GM19468 (cell line): ENCODE data around the gene MACROD2.
"Not testable (repeated sequence)": the region's sequence is repeated elsewhere in the genome, so short reads cannot be mapped to it uniquely, and the experiment has no call there.

Source experiments
- ATAC-seq: cut with Tn5 transposase; IDR thresholded peaks from one replicate; pipeline ENCODE4 v1.9.1; 2021; ENCODE audit warnings: mild to moderate bottlenecking, moderate library complexity, moderate number of reproducible peaks; ENCODE audit not compliant: unreplicated experiment; ENCODE audit errors: extremely low read depth

MACROD2 gene

GRCh38 chr20:14234666-14235295, 239.5 kb downstream of the MACROD2 start:
- ATAC-seq: no peak

GRCh38 chr20:14235355-14235754, 240.0 kb downstream of the MACROD2 start:
- ATAC-seq: no peak

DNA sequence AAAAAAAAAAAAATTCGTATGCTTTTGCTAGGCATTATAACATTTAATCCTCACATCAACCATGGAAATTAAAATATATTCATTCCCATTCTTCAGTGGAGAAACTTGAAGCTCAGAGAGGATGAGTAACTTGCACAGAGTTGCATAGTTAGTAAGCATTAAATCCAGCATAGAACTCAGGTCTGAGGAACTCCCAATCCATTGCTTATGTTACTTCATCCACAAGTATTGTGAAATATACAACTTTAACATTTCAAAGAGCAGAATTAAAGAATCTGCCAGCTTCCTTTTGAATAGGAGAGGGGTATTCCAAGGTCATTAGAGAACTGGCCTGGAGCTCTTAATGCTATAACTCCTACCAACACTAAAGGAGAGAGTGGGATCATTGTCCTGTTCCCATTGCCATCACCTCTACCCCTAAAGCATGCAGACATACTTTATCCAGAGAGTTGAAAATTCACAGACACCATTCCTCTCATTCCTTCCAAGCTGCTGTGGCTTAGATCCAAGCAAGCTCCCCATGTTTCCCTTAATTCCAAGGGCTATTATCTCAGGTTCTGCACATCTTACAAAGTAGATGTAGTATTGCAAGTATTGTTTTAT, 250.2 kb downstream of the MACROD2 start:
- ATAC-seq: no peak

GRCh38 chr20:14259689-14260088, 264.4 kb downstream of the MACROD2 start:
- ATAC-seq: no peak

DNA sequence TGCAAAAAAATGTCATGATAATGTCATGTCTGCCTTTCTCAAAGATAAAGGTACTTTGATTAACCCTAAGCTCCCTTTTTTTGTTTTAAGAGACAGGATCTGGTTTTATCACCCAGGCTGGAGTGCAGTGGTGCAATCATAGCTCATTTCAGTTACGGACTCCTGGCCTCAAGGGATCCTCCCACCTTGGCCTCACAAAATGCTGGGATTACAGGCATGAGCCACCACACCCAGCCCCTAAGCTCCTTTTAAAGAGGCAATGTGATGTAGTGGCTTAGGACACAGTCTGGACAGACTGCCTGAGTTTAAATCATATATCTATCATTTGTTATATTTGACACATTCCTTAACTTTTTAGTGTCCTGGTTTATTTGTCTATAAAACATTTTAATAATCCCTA, 265.1 kb downstream of the MACROD2 start:
- ATAC-seq: no peak

GRCh38 chr20:14264869-14265268, 269.6 kb downstream of the MACROD2 start:
- ATAC-seq: no peak

- ATAC-seq: no peak
Observed at GRCh38 chr20:14266246-14266645, 270.9 kb downstream of the MACROD2 start.

GRCh38 chr20:14270751-14271150, 275.4 kb downstream of the MACROD2 start:
- not testable (repeated sequence) for ATAC-seq

DNA sequence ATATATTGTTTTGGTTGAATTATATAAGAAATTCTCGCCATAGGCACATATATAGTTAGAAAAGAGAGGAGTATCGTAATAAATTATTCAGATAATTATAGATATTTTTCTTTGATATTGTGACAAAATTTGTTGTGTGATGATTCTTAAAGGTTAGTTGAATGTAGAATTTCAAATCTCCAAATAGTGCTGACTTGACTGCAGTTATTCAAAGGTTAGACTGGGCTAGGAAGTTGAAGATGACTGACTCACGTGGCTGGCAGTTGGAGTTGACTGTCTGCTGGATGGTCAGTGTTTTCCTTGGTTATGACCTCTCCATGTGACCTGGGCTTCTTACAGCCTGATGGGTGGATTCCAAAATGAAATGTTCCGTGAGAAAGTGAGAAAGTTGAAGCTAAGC, 286.8 kb downstream of the MACROD2 start:
- no peak for ATAC-seq

DNA sequence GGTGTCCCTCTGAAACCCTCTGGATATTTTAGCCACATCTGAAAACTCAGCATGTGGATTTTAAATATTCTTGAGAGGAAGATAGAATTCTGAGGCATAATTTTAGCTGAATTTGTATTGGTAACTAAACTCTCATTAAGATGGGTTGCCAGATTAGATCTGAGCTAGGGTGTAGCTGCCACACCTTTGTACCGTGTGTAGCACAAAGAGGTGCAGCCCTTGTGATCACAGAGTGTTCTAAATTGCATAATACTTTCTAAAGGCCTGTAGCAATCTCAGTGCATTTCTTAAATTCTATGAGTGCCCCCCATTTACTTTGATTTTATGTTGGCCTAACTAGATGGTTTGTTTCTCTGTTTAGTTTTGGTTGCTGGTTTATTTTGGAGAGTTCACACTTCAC, 289.1 kb downstream of the MACROD2 start:
- ATAC-seq: no peak

DNA sequence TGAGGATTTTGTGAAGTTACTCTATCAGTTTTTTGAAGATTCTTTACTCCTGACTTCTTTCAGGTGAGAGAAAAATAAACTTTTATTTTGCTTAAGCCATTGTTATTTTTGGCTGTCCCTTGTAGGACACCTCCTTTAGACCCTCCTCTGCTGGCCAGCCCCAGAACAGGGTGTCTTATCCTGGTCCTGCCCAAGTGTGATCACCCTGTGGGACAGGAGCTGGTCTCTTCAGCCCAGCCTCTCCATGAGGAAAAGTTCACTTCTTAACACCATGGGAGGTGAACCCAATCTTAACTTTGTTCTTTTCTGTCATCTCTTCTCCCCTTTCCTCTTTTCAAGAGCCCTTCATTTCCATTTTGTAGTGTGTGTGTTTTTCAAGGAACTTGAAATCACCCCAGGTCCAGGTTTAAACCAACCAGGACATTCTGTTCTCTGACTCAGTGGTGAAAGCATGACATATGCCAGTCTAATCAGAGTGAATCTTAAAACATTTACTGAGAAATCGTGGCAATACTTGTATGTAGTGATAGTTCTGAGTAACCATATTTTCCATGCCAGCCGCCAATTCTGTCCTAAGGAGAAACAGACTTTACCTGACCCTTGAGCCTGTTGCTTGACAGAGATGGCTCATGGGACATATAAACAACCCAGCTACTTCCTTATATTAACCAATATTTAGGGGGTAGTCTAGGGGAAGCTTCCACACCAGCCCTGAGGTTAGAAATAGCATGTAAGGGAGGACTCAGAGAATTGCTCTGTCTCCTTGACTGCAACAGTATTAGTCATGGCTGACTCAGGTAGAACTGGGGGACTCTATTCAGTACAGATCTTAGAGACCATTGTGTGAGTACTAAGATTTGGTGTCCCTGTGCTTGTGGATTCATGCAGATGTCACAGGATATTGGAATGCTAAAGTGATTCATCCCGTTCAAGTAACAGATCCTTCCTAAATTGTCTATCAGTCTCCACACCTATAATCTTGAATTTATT, 293.3 kb downstream of the MACROD2 start:
- no peak for ATAC-seq

DNA sequence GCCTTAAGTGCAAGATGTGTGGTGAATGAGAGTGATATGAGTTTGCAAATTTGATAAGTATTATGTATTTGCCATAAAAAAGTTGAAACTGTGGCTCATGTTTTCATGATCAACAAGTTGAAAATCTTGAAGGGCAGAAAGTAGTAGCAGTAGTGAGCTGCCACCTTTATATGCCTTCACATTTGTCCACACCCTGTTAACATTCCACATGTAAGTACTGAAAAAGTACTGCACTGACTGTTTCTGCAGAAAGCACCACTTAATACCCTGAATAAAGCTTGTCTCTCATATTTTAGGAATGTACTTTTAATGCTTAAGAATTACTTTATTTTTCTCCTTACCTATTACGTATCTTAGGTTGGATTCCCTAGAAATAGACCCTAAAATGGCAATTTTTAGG, 296.2 kb downstream of the MACROD2 start:
- ATAC-seq: no peak

- peak; percentile 42 for ATAC-seq
Observed at GRCh38 chr20:14295238-14295637, 299.9 kb downstream of the MACROD2 start.

- no peak for ATAC-seq
Observed at GRCh38 chr20:14295770-14296309, 300.5 kb downstream of the MACROD2 start.

DNA sequence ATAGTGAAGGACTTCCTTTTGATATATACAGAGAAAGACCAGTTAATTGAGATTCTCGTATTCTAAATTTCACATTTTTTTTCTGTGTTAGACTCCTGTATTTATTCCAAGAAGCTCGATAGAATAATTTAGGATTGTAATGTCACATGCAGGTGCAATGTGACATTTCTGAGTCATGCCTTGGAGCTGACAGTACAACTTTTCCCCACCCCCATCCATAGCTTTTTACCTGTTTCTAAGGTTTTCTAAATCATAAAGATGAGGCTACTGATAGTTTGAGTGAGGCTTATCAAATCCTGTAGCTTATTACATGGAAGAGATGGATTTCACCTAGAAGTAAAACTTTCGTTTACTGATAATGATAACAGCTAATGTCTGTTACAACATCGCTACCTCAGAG, 304.5 kb downstream of the MACROD2 start:
- ATAC-seq: no peak

- no peak for ATAC-seq
Observed at GRCh38 chr20:14303106-14303505, 307.8 kb downstream of the MACROD2 start.

DNA sequence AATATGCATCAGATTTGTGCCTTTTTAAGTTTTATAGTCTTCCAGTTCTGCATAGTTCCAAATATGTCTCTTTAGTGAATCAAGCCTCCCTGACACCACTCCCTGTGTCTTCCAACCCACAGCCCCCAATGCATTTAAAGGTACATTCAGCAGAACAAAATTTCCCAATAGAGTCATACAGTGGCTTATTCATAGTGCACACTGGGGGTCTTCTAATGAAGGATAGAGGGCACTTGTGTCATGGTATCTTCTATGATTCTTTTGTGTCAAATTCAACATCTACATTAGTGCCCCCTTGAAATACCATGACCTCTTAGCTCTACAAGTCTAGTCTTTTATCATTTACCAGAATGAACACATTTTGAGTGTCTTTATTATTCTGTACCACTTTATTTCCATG, 308.3 kb downstream of the MACROD2 start:
- no peak for ATAC-seq

- no peak for ATAC-seq
Observed at GRCh38 chr20:14304472-14304871, 309.2 kb downstream of the MACROD2 start.

- ATAC-seq: no peak
Observed at GRCh38 chr20:14307956-14308355, 312.6 kb downstream of the MACROD2 start.

GRCh38 chr20:14310977-14311627, 315.8 kb downstream of the MACROD2 start:
- ATAC-seq: no peak
